GM19463 (cell line): ENCODE results near the gene CLDN12.

Experiments
- ATAC-seq: cut with Tn5 transposase; IDR thresholded peaks from one replicate; pipeline ENCODE4 v1.9.1; 2021; ENCODE audit warnings: mild to moderate bottlenecking, moderate library complexity; ENCODE audit not compliant: unreplicated experiment

CLDN12 gene

DNA sequence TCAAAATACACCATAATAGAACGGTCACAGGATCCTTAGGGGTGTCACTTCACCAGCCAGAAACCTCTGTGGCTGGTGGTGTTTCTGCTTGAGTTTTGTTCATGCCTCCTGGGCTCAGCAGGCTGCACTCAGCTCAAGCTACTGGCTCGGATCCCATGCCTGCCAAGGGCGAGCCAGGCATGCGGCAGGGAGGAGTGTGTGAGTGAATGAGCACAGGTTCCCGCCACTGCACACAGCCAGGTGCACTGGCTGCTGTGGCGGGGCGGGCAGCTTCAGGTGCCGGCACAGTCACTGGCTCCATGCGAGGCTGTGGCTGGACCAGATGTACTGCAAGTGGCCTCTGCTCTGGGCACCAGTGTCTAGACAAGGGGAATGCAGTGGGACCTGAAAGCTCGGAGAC is 29.5 kb downstream of the CLDN12 start:
- no peak for ATAC-seq

DNA sequence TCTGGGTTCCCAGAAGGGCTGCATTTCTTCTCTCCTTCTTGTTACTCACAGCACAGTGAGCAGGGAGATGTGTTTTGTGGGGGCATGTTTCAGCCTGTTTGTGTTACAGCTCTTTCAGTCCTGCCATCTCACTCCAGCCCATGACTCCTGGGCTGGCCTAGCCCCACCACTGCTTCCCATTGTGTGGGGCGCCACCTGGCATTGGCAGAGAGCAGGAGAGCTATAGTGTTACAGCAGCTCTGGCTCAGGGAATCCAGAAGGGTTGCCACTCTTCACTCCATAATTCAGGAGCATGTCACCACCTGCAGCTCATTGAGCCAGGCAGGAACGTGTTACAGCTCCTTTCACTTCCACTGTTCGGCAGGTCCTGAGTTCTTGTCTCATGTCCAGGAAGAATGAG is 30.0 kb downstream of the CLDN12 start:
- no peak for ATAC-seq

DNA sequence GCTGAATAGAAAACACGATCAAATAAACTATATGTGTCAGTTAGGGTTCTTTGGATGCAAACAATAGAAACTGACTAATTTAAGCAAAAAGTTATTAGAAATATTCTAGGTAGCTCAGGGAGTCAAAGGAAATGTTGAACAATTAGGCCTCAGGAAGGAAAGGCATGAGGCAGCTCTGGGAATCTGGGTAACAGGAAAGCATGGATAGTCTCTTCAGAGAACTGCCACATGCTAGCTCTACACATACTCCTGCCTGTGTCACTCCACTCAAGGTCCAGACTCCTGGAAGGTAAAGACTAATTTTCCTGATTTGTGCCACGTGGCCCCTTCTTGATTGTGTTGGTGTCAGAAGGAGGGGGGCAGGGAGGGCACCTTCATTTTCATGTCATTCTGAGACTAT is 42.4 kb downstream of the CLDN12 start:
- no peak for ATAC-seq

DNA sequence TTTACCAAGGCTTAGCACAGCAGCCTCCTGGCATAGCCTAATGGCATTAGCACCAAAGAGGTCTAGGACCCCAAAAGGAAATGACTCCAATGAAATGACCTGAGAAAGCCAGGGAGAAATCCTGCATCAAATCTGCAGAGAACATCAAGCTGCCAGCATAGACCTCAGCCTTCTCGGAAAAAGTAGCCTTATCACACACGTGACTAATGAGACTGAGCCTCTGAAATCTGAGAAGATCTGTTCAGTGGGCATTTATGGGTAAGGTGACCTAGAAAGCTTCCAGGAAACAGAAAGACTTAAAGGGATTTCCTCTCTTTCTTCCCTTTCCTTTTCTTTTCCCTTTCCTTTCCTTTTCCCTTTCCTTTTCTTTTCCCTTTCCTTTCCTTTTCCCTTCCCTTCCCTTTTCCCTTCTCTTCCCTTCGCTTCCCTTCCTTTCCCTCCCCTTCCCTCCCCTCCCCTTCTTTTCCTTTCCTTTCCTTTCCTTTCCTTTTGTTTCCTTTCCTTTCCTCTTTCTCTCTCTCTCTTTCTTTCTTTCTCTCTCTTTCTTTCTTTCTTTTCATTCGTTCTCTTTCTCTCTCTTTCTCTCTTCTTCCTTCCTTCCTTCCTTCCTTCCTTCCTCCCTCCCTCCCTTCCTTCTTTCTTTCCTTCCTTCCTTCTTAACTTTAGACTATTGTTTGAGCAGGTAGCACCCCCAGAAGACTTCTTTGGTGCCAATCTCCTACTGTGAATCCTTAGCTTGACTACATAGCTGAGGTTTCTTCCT is 43.1 kb downstream of the CLDN12 start:
- no peak for ATAC-seq

DNA sequence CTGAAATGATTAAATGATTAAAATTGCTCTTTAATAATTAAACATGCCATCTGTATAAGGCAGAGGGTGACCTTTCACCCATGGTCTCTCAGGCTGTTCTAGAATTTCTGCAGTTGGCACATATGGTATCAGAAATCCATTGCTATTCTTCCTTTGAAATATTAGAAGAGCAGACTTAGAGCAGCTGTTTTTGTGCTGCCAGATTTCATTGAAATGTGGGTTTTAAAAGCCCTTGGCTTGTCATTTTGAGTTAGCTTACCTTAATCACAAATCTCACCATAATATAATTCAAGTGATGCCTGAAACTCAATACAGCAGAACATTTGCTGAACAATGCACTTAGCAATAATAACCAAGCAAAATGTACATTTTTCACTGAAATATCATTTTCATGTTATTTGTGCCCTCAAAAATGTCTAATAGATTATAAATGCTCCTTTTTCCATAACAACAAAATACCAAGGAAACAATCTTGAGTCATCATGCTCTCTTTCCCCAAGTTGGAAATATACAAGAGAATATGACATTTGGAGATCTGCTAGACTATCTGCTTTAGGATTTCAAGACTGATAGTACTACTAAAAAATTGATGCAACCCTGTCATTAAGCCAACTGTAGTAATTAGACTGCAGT is 50.1 kb downstream of the CLDN12 start:
- no peak for ATAC-seq

- no peak for ATAC-seq
Measured at GRCh38 chr7:90453931-90454330, 50.7 kb downstream of the CLDN12 start.

GRCh38 chr7:90455163-90456030 is 52.1 kb downstream of the CLDN12 start:
- ATAC-seq: peak; percentile 91

GRCh38 chr7:90458104-90458503 is 54.8 kb downstream of the CLDN12 start:
- ATAC-seq: no peak

DNA sequence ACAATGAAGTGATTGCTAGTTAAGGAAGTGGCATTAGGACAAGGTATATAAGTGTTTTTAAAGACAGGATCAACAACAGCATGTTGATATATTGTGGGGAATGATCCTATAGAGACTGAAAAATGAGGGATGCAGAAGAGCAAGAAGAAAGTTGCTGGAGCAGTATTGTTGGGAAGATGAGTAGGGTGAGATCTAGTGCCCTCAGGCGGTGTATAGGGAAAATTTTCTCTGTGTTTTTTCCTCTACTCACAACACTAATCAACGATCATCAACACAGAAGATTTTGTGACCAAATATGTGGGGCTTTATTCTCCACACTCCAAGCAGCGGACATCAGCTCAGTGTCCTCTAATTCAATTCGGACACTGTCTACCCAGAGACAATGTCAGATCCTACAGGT is 56.6 kb downstream of the CLDN12 start:
- ATAC-seq: no peak

GRCh38 chr7:90461219-90461618 is 58.0 kb downstream of the CLDN12 start:
- ATAC-seq: no peak

DNA sequence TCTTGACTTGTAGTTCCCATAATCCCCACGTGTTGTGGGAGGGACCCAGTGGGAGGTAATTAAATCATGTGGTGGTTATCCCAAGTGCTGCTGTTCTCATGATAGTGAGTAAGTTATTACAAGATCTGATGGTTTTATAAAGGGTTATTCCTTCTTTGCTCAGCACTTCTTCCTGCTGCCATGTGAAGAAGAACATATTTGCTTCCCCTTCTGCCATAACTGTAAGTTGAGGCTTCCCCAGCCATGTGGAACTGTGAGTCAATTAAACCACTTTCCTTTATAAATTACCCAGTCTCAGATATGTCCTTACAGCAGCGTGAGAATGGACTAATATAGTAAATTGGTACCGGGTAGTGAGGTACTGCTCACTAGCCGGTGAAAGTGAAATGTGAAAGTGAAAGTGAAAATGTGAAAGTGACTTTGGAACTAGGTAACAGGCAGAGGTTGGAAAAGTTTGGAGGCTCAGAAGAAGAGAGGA is 59.9 kb downstream of the CLDN12 start:
- ATAC-seq: peak; percentile 42
